Thyroid gland (tissue), 4 donors: ENCODE results near the gene CCND1.

Experiments used
- CTCF ChIP-seq, 6 experiments: fragments of 200-600 bp in 3 of 6; fragments of 450-650 bp in 3 of 6; sonication (generic) in 3 of 6; IDR thresholded peaks; one replicate each; pipeline ENCODE4 v1.5.1; 2016 to 2019; ENCODE audit warnings: antibody characterized with exemption in 6 of 6, mild to moderate bottlenecking in 2 of 6, inconsistent platforms in 1 of 6, moderate library complexity in 1 of 6
- POLR2A ChIP-seq, 2 donors: fragments of 450-650 bp; IDR thresholded peaks; one replicate each; pipeline ENCODE4 v1.6.1; 2017; ENCODE audit warnings: antibody characterized with exemption in 2 of 2, mild to moderate bottlenecking in 2 of 2, moderate library complexity in 1 of 2

DNA sequence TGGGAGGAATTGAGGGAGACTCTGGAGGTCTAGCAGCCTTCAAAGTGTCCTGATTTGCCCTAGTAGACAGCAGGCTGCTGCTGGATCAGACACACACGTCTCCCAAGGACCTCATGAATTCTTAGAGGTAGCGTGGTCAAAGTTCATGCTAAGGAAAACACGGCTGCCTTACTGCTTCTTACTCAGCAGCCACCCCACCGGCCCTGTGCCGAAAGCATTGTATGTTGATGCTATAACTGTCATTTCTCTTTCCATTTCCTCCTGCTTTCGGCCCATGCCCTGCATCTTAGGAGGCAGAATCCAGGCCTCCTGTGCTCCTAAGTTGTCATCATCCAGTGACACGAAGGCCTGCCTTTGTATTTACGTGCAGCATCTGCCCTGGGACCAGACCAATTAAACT lies 10.5 kb upstream of the CCND1 start:
- no peak for TF ChIP-seq CTCF (IDR thresholded peaks at IDR 0.05)
- TF ChIP-seq POLR2A (IDR thresholded peaks at IDR 0.05): no peak
